Activated CD4-positive, CD25-positive, alpha-beta regulatory T cell treated with anti-CD3 and anti-CD28 coated beads, Interleukin-2, amount 50 U/mL, for 16 hours (primary cell): Measurements from ENCODE around the gene GRIK5.

Experiments used
- DNase-seq: peaks from one replicate; pipeline ENCODE4 v3.0.0-alpha.2; 2020; ENCODE audit warnings: low read depth, low spot score

Gene GRIK5

GRCh38 chr19:42076380-42076944, 6.5 kb upstream of the GRIK5 start:
- no peak for DNase-seq

GRCh38 chr19:42075616-42076379, 5.8 kb upstream of the GRIK5 start, which contains the start of gene ZNF574:
Gene ZNF574 (plus strand): TSS chr19:42076166. CDS start chr19:42078607, 2,441 bp downstream.
- DNase-seq: peak; percentile 94

GRCh38 chr19:42075364-42075615, 5.3 kb upstream of the GRIK5 start:
- no peak for DNase-seq

- no peak for DNase-seq
Observed at GRCh38 chr19:42074513-42075363, 4.7 kb upstream of the GRIK5 start.

- DNase-seq: no peak
Observed at GRCh38 chr19:42071247-42071646, 1.2 kb upstream of the GRIK5 start.

- DNase-seq: no peak
Observed at GRCh38 chr19:42068756-42069571, 1.0 kb downstream of the GRIK5 start.

GRCh38 chr19:42068361-42068755, 1.6 kb downstream of the GRIK5 start:
- no peak for DNase-seq

- DNase-seq: no peak
Observed at GRCh38 chr19:42067315-42067888, 2.6 kb downstream of the GRIK5 start.

- DNase-seq: no peak
Observed at GRCh38 chr19:42066075-42066754, 3.8 kb downstream of the GRIK5 start.

- DNase-seq: no peak
Observed at GRCh38 chr19:42065511-42065910, 4.5 kb downstream of the GRIK5 start.

GRCh38 chr19:42065051-42065450, 5.0 kb downstream of the GRIK5 start:
- DNase-seq: no peak

GRCh38 chr19:42064432-42064831, 5.6 kb downstream of the GRIK5 start:
- DNase-seq: no peak

GRCh38 chr19:42062381-42062780, 7.6 kb downstream of the GRIK5 start:
- no peak for DNase-seq

GRCh38 chr19:42060117-42060516, 9.9 kb downstream of the GRIK5 start:
- DNase-seq: no peak

GRCh38 chr19:42059196-42059595, 10.8 kb downstream of the GRIK5 start:
- no peak for DNase-seq

GRCh38 chr19:42057846-42058245, 12.2 kb downstream of the GRIK5 start:
- no peak for DNase-seq

GRCh38 chr19:42054205-42054604, 15.8 kb downstream of the GRIK5 start:
- DNase-seq: no peak

GRCh38 chr19:42053037-42053935, 16.7 kb downstream of the GRIK5 start:
- DNase-seq: no peak

- no peak for DNase-seq
Observed at GRCh38 chr19:42052241-42052863, 17.7 kb downstream of the GRIK5 start.
